Body of pancreas (tissue), 4 donors: Measurements from ENCODE around the gene SLC17A2.

ENCODE experiments used
- POLR2A ChIP-seq, 3 donors: fragments of 450-650 bp; IDR thresholded peaks; one replicate each; pipeline ENCODE4 v1.6.1; 2016; ENCODE audit warnings: antibody characterized with exemption in 3 of 3, mild to moderate bottlenecking in 2 of 3
- TF ChIP-seq, protein P1 (sequence below), 7 experiments: fragments of 450-650 bp in 4 of 7; fragments of 200-600 bp in 3 of 7; sonication (generic) in 3 of 7; IDR thresholded peaks; one replicate each; pipeline ENCODE4 v1.5.1; 2016 to 2019; ENCODE audit warnings: antibody characterized with exemption in 7 of 7

- TF ChIP-seq, protein P1, sequence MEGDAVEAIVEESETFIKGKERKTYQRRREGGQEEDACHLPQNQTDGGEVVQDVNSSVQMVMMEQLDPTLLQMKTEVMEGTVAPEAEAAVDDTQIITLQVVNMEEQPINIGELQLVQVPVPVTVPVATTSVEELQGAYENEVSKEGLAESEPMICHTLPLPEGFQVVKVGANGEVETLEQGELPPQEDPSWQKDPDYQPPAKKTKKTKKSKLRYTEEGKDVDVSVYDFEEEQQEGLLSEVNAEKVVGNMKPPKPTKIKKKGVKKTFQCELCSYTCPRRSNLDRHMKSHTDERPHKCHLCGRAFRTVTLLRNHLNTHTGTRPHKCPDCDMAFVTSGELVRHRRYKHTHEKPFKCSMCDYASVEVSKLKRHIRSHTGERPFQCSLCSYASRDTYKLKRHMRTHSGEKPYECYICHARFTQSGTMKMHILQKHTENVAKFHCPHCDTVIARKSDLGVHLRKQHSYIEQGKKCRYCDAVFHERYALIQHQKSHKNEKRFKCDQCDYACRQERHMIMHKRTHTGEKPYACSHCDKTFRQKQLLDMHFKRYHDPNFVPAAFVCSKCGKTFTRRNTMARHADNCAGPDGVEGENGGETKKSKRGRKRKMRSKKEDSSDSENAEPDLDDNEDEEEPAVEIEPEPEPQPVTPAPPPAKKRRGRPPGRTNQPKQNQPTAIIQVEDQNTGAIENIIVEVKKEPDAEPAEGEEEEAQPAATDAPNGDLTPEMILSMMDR (IDR thresholded peaks at IDR 0.05), result no peak
- no peak for TF ChIP-seq POLR2A (IDR thresholded peaks at IDR 0.05)
Observed at GRCh38 chr6:25975923-25976560, 45.6 kb upstream of the SLC17A2 start.
